ENCODE results near the gene ZNF154.

- TF ChIP-seq POLR2A (IDR thresholded peaks at IDR 0.05) = no peak
- TF ChIP-seq CTCF (IDR thresholded peaks at IDR 0.05) = no peak
Observed at GRCh38 chr19:57748029-57748428, 39.0 kb upstream of the ZNF154 start.

Data from esophagus squamous epithelium (tissue), 4 donors.